ENCODE data around the gene SECISBP2L. TPM values are rescaled to one million over a fixed set of nuclear protein-coding genes. Genes with fewer than 3 reads are reported as not detected.

Gene SECISBP2L
- total and polyA plus RNA-seq, 9 of the 15 experiments (the other 6 are each of a cell fraction or from before 2014, with no cell fraction given): 0.55 to 14.1 (median 10.4) TPM

DNA sequence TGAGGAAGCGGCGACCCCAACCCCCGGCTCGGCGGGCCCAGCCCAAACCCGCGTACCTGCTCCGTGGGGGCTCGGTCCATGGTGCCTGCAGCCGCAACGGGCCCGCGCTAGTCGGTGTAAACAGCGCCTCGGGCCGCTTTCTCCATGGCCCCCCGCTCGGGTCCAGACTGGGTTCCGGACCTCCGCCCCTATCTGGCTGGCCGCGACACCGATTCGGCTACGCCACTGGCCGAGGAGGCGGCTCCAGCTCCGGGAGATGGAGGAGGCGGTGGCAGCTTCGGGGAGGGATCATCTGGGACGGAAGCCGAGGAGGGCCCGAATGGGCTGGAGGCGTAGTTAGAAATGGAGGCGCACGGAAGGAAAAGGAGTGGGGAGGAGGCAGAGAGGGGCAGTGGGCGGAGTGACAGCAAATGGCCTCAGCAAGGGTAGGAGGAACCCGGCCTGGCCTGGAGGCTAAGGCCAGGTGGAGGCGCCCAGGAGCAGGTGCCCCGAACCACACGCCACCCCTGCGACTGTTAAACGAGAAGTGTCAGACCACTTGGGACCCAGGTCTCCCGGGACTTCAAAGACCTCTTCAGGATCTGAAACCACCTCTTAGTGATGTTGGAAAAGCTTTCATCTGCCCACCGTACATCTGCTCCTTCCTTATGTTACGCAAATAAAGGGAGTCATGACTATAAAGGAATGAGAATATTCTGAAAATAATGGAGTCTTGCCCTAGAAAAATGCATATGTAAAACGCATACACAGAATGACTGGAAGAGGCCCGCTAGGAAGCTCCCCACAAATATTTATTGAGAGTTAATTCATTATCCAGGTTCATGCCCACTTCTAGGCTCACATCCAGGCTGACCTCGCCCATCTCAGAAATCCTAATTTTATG, at the start of gene SECISBP2L (continued):
- TF ChIP-seq E2F5 (CRISPR knock-in tag; IDR thresholded peaks at IDR 0.05) (no peak), HNRNPUL1 (IDR thresholded peaks at IDR 0.05; ENCODE audit: low read length) (no peak), CBFA2T2 (conservative IDR thresholded peaks at IDR 0.05) (no peak), ZNF76 (CRISPR knock-in tag; IDR thresholded peaks at IDR 0.05; ENCODE audit: borderline replicate concordance) (no peak), ZEB2 (IDR thresholded peaks at IDR 0.05) (peak; percentile 70; the same call in 1 of the 2 replicates), ZNF766 (CRISPR knock-in tag; conservative IDR thresholded peaks at IDR 0.05) (no peak), HSF4 (CRISPR knock-in tag; IDR thresholded peaks at IDR 0.05; ENCODE audit: borderline replicate concordance) (no peak), DACH1 (IDR thresholded peaks at IDR 0.05; ENCODE audit: partially characterized antibody) (peak; percentile 99), DIDO1 (tag; IDR thresholded peaks at IDR 0.05; ENCODE audit: low read depth) (peak; percentile 82), POLR2AphosphoS2 (IDR thresholded peaks at IDR 0.05; ENCODE audit: low read length) (no peak), IRF2 (CRISPR knock-in tag; IDR thresholded peaks at IDR 0.05) (no peak), GMEB1 (CRISPR knock-in tag; IDR thresholded peaks at IDR 0.05) (no peak), PCBP2 (IDR thresholded peaks at IDR 0.05; ENCODE audit: low read depth, low read length, poor library complexity, severe bottlenecking) (no peak)
- TF ChIP-seq, protein P1, sequence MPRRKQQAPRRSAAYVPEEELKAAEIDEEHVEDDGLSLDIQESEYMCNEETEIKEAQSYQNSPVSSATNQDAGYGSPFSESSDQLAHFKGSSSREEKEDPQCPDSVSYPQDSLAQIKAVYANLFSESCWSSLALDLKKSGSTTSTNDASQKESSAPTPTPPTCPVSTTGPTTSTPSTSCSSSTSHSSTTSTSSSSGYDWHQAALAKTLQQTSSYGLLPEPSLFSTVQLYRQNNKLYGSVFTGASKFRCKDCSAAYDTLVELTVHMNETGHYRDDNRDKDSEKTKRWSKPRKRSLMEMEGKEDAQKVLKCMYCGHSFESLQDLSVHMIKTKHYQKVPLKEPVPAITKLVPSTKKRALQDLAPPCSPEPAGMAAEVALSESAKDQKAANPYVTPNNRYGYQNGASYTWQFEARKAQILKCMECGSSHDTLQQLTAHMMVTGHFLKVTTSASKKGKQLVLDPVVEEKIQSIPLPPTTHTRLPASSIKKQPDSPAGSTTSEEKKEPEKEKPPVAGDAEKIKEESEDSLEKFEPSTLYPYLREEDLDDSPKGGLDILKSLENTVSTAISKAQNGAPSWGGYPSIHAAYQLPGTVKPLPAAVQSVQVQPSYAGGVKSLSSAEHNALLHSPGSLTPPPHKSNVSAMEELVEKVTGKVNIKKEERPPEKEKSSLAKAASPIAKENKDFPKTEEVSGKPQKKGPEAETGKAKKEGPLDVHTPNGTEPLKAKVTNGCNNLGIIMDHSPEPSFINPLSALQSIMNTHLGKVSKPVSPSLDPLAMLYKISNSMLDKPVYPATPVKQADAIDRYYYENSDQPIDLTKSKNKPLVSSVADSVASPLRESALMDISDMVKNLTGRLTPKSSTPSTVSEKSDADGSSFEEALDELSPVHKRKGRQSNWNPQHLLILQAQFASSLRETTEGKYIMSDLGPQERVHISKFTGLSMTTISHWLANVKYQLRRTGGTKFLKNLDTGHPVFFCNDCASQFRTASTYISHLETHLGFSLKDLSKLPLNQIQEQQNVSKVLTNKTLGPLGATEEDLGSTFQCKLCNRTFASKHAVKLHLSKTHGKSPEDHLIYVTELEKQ (CRISPR knock-in tag; IDR thresholded peaks at IDR 0.05): no peak
- TF ChIP-seq, protein P2, sequence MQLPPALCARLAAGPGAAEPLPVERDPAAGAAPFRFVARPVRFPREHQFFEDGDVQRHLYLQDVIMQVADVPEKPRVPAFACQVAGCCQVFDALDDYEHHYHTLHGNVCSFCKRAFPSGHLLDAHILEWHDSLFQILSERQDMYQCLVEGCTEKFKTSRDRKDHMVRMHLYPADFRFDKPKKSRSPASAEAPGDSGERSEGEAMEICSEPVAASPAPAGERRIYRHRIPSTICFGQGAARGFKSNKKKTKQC (CRISPR knock-in tag; IDR thresholded peaks at IDR 0.05): peak; percentile 100; the same call in 1 of the 2 replicates
- TF ChIP-seq, protein P3, sequence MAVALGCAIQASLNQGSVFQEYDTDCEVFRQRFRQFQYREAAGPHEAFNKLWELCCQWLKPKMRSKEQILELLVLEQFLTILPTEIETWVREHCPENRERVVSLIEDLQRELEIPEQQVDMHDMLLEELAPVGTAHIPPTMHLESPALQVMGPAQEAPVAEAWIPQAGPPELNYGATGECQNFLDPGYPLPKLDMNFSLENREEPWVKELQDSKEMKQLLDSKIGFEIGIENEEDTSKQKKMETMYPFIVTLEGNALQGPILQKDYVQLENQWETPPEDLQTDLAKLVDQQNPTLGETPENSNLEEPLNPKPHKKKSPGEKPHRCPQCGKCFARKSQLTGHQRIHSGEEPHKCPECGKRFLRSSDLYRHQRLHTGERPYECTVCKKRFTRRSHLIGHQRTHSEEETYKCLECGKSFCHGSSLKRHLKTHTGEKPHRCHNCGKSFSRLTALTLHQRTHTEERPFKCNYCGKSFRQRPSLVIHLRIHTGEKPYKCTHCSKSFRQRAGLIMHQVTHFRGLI (CRISPR knock-in tag; IDR thresholded peaks at IDR 0.05): no peak
